Activated B cell treated with CpG ODN at 0.5 μM for 24 hours (primary cell): ENCODE results near the gene LGALS9. TPM values are rescaled to one million over a fixed set of nuclear protein-coding genes. Genes with fewer than 3 reads are reported as not detected.

ENCODE experiments used
- ATAC-seq: fragments of 200-7000 bp; cut with Tn5 transposase; one replicate; pipeline ENCODE4 v1.10.0; 2021; ENCODE audit warnings: low read depth, mild to moderate bottlenecking, moderate library complexity
- CTCF ChIA-PET: fragments of 350-600 bp; sonication (Branson Sonifier 250); formaldehyde crosslinking; loops from one replicate; lab custom pipeline; 2021; ENCODE audit warnings: antibody characterized with exemption; lab: Charles Lee
- POLR2A ChIA-PET: fragments of 350-600 bp; sonication (Branson Sonifier 250); formaldehyde crosslinking; loops from one replicate; lab custom pipeline; 2021; ENCODE audit warnings: antibody characterized with exemption; lab: Charles Lee
- DNase-seq: peaks from one replicate; pipeline ENCODE4 v3.0.0; 2022
- H3K27ac Mint-ChIP-seq: one replicate; pipeline ENCODE4 v1.8.0; 2020; ENCODE audit warnings: mixed read lengths
- H3K27me3 Mint-ChIP-seq: one replicate; pipeline ENCODE4 v1.8.0; 2021; ENCODE audit warnings: mixed read lengths
- H3K36me3 Mint-ChIP-seq: one replicate; pipeline ENCODE4 v1.8.0; 2021; ENCODE audit warnings: low read depth, mixed read lengths
- H3K4me1 Mint-ChIP-seq: one replicate; pipeline ENCODE4 v1.8.0; 2021; ENCODE audit warnings: mixed read lengths
- H3K4me3 Mint-ChIP-seq: one replicate; pipeline ENCODE4 v1.8.0; 2020; ENCODE audit warnings: mild to moderate bottlenecking, mixed read lengths
- H3K9me3 Mint-ChIP-seq: one replicate; pipeline ENCODE4 v1.8.0; 2020; ENCODE audit warnings: mixed read lengths
- intact Hi-C: fragments of 100-400 bp; cut with micrococcal nuclease; formaldehyde crosslinking; loops from one replicate; pipeline ENCODE4 v1.15.1; 2024
- total RNA-seq: library from RNA; stranded (reverse); gene quantifications from 2 replicates; pipeline ENCODE4 v1.2.3, GENCODE V29; 2022
- TF ChIP-seq, protein P1 (sequence below): fragments of 200-600 bp; IDR thresholded peaks from one replicate; pipeline ENCODE4 v1.8.0; 2022; ENCODE audit warnings: antibody characterized with exemption, mild to moderate bottlenecking

Gene LGALS9
- total RNA-seq, result 76.8 and 79.9 TPM in 2 replicates

GRCh38 chr17:27630607-27631410 lies at the start of gene LGALS9:
Gene LGALS9 (plus strand): TSS chr17:27631188. CDS start chr17:27631266, 78 bp downstream.
- TF ChIP-seq, protein P1, sequence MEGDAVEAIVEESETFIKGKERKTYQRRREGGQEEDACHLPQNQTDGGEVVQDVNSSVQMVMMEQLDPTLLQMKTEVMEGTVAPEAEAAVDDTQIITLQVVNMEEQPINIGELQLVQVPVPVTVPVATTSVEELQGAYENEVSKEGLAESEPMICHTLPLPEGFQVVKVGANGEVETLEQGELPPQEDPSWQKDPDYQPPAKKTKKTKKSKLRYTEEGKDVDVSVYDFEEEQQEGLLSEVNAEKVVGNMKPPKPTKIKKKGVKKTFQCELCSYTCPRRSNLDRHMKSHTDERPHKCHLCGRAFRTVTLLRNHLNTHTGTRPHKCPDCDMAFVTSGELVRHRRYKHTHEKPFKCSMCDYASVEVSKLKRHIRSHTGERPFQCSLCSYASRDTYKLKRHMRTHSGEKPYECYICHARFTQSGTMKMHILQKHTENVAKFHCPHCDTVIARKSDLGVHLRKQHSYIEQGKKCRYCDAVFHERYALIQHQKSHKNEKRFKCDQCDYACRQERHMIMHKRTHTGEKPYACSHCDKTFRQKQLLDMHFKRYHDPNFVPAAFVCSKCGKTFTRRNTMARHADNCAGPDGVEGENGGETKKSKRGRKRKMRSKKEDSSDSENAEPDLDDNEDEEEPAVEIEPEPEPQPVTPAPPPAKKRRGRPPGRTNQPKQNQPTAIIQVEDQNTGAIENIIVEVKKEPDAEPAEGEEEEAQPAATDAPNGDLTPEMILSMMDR, result no peak
- H3K4me1 Mint-ChIP-seq, result peaks cover 50% of the 10 kb centered on the region

GRCh38 chr17:27582696-27583095 lies 48.3 kb upstream of the LGALS9 start:
- intact Hi-C loops, result no loop called here
- DNase-seq (no peak), ATAC-seq (no peak)
- peaks cover 33% of the 10 kb centered on the region for H3K36me3 Mint-ChIP-seq
- H3K9me3 Mint-ChIP-seq, result no peaks in the 10 kb centered on the region
- TF ChIP-seq, protein P1, result no peak
- no peak overlapping the region for H3K4me3 Mint-ChIP-seq
- CTCF ChIA-PET, result interaction anchor here (0.9 to 1.1 kb wide), 2 partner anchors 17 to 198 kb away, joined by 3 read pairs; no protein-coding TSS in a partner anchor
- POLR2A ChIA-PET, result no interaction called here
- peaks cover 28% of the 10 kb centered on the region for H3K4me1 Mint-ChIP-seq
- H3K27me3 Mint-ChIP-seq, result no peaks in the 10 kb centered on the region
- no peak overlapping the region for H3K27ac Mint-ChIP-seq

More at GRCh38 chr17:27630607-27631410, at the start of gene LGALS9:
- Mint-ChIP-seq H3K27me3 (no peaks in the 10 kb centered on the region), H3K36me3 (peaks cover 10% of the 10 kb centered on the region), H3K27ac (peak within 1 kb of the TSS; percentile 94), H3K4me3 (peak within 1 kb of the TSS; percentile 96), H3K9me3 (peaks cover 2% of the 10 kb centered on the region)
- CTCF ChIA-PET, result interaction anchor here (2.0 to 2.2 kb wide), 2 partner anchors 24 to 31 kb away, joined by 4 to 5 read pairs; no protein-coding TSS in a partner anchor
- DNase-seq, result no peak
- ATAC-seq, result peak; percentile 41
- intact Hi-C loops, result loop anchor here (2.0 to 5.0 kb wide), 3 partner anchors 20 to 411 kb away; partner anchors contain the start of gene NLK
- POLR2A ChIA-PET, result no interaction called here

- Mint-ChIP-seq H3K27me3 (no peaks in the 10 kb centered on the region), H3K9me3 (no peaks in the 10 kb centered on the region), H3K4me1 (peaks cover 18% of the 10 kb centered on the region), H3K27ac (peak overlapping the region; percentile 39), H3K4me3 (peak overlapping the region; percentile 24), H3K36me3 (peaks cover 48% of the 10 kb centered on the region)
- DNase-seq, result peak; percentile 30
- peak; percentile 89 for ATAC-seq
- TF ChIP-seq, protein P1, result no peak
- POLR2A ChIA-PET, result interaction anchor here (1.0 kb wide), 1 partner anchor 111 kb away, joined by 3 read pairs; no protein-coding TSS in a partner anchor
- intact Hi-C loops, result loop anchor here (1.0 to 2.0 kb wide), 2 partner anchors 38 to 291 kb away; partner anchors contain the start of gene WSB1
- CTCF ChIA-PET, result interaction anchor here (0.8 to 2.1 kb wide), 4 partner anchors 14 to 233 kb away, joined by 3 to 10 read pairs (median 4); no protein-coding TSS in a partner anchor
Observed at GRCh38 chr17:27585153-27585681, 45.8 kb upstream of the LGALS9 start.

DNA sequence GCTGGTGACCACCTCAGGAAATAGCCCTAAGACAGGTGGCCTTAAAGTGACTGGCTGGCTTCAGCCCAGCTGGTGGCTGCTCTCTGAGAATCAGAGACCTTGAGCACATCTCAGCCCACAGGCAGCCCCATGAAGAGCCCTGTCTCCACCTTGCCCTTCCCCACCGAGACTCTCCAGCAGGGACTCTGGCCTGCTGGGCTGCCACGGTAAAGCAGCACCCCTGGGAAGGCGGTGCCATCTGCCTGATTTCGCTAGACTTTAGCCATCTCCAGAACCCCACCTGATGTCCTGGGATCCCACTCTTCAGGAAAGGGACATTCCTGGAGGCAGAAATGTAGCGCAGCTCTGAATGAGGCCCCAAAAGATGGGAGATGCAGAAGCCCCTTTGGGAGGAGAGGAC lies 45.2 kb upstream of the LGALS9 start:
- ChIA-PET CTCF (interaction anchor here (1.3 to 2.1 kb wide), 2 partner anchors 14 to 131 kb away, joined by 6 to 10 read pairs; no protein-coding TSS in a partner anchor), POLR2A (interaction anchor here (1.0 kb wide), 1 partner anchor 112 kb away, joined by 3 read pairs; no protein-coding TSS in a partner anchor)
- Mint-ChIP-seq H3K27me3 (no peaks in the 10 kb centered on the region), H3K4me1 (peaks cover 18% of the 10 kb centered on the region), H3K36me3 (peaks cover 50% of the 10 kb centered on the region), H3K9me3 (no peaks in the 10 kb centered on the region), H3K4me3 (no peak overlapping the region), H3K27ac (peak overlapping the region; percentile 39)
- intact Hi-C loops, result loop anchor here (1.0 to 2.0 kb wide), 2 partner anchors 39 to 291 kb away; partner anchors contain the start of gene WSB1
- TF ChIP-seq, protein P1, result no peak
- DNase-seq, result no peak
- ATAC-seq, result peak; percentile 11
